GM12891 (cell line): Measurements from ENCODE around the gene PTH.

Source experiments
- DNase-seq: peaks from one replicate; pipeline ENCODE4 v3.0.0; 2011; ENCODE audit warnings: low spot score; ENCODE audit not compliant: insufficient read length
- FAIRE-seq: peaks from 2 replicates; lab custom pipeline; 2011; peaks lifted over from hg19 to GRCh38; lab: Jason Lieb, UNC
- PAX5 ChIP-seq: IDR thresholded peaks from 2 replicates; pipeline ENCODE4 v1.6.1; 2011; ENCODE audit warnings: low read length, moderate library complexity, mild to moderate bottlenecking; ENCODE audit not compliant: insufficient read depth, severe bottlenecking
- POLR2A ChIP-seq: IDR thresholded peaks from 2 replicates; pipeline ENCODE4 v1.6.1; 2011; ENCODE audit warnings: low read depth, low read length, control low read depth
- POLR2AphosphoS5 ChIP-seq: IDR thresholded peaks from 2 replicates; pipeline ENCODE4 v1.6.1; 2011; ENCODE audit warnings: low read depth, low read length, control low read depth
- POU2F2 ChIP-seq: IDR thresholded peaks from 2 replicates; pipeline ENCODE4 v1.6.1; 2011; ENCODE audit warnings: low read depth, mild to moderate bottlenecking, control low read depth, low read length, moderate library complexity
- SPI1 ChIP-seq: IDR thresholded peaks from 2 replicates; pipeline ENCODE4 v1.6.1; 2011; ENCODE audit warnings: low read depth, low read length, control low read depth
- TAF1 ChIP-seq: IDR thresholded peaks from 2 replicates; pipeline ENCODE4 v1.6.1; 2011; ENCODE audit warnings: low read depth, low read length, control low read depth

The PTH gene

DNA sequence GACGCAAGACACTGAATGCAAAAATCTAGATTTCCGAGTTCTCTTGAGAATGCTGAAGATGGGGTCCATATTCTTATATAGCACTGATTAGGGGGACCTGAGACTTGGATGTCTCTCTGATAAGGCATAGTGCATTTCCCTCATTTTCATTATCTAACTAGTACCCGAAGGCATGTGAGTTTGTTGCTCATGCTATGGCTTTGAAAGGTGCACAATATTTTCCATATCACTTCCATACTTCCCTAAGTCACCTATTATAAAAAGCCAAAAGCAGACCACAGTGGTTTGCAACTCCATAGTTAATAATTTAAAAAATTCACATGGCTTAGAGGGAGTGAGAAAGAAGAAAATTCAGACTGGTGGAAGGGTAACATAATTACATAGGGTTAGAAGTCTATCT, 34.5 kb downstream of the PTH start:
- no peak for FAIRE-seq
- DNase-seq: no peak
- TF ChIP-seq SPI1 (no peak), TAF1 (no peak), POLR2AphosphoS5 (no peak), POU2F2 (no peak), PAX5 (no peak), POLR2A (no peak)

DNA sequence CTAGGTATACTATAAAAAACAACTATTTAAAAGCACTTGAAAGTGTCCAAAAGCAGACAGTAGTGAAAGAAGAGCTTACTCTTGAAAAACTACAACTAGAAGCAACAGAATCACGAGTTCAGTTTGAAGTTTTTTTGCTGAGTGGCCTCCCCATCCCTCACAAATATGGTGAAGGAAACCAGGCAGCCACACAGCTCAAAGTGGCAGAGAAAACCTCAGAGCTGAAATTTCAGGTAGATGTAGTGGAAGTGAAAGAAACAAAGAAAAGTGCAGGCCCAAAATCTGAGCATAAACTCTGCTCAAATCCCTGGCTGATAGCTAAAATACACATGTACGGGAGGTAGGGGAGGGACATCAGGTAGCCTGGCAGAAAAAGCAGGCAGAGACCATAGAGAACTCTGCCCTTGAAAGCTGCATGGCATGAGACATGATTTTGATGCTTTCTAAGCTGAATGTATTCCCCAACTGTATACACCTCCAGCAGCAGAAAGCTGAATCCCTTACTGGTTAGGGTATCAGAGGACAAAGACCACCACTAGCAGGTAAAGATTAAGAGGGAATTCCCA, 44.9 kb downstream of the PTH start:
- DNase-seq: no peak
- TF ChIP-seq TAF1 (no peak), PAX5 (no peak), POLR2A (no peak), POU2F2 (no peak), POLR2AphosphoS5 (no peak), SPI1 (no peak)
- FAIRE-seq: no peak

- FAIRE-seq: no peak
- TF ChIP-seq TAF1 (no peak), PAX5 (no peak), POU2F2 (no peak)
- DNase-seq: no peak
Measured at GRCh38 chr11:13449522-13449921, 46.3 kb downstream of the PTH start.

DNA sequence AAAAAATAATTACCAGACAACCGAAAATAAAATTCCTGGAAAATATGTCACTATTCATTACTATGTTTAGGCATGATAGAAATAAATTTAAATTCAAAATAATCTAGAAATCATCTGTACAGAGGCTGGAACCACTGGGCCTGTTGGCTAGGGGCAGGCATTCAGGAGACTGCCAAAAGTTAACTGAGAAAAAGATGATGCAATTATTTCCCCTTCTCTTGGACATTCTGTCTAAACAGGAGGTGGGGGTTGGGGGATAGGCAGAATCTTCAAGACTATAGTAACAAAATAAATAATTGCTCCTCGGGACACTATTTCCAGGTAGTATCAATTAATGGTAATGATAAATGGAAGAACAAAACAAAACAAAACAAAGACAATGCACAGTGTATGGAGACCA, 46.9 kb downstream of the PTH start:
- FAIRE-seq (no peak), DNase-seq (no peak)
- no peak for TF ChIP-seq POLR2A
- no peak for TF ChIP-seq TAF1
- TF ChIP-seq PAX5: no peak
- no peak for TF ChIP-seq SPI1
- TF ChIP-seq POLR2AphosphoS5: no peak
- no peak for TF ChIP-seq POU2F2

DNA sequence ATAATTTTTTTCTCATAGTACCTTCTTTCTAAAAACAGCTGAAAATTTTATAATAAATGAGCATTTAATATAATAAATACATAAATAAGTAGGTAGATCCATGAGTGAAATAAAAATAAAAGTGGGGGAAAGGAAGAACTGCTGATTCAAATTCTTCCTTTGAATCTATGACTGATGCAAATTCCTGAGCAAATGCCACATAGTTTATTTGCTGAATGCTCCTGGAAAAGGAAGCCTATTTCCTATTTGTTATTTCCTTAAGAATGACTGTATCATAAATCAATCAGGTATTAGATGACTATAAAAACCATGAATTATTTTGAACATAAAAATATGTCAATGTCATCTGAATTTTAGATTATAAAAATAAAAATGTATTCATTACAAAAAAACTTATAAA, 49.4 kb downstream of the PTH start:
- FAIRE-seq: no peak
- TF ChIP-seq POU2F2 (no peak), TAF1 (no peak), SPI1 (no peak), PAX5 (no peak), POLR2A (no peak), POLR2AphosphoS5 (no peak)
- no peak for DNase-seq

GRCh38 chr11:13445588-13445987, 50.2 kb downstream of the PTH start:
- no peak for DNase-seq
- FAIRE-seq: no peak
- no peak for TF ChIP-seq POU2F2
